Esophagus (tissue), 2 donors: Measurements from ENCODE around the gene FCRLB. TPM values are rescaled to one million over a fixed set of nuclear protein-coding genes. Genes with fewer than 3 reads are reported as not detected.
A peak's percentile ranks its signal among the peaks of the same experiment; 100 is the strongest.

Experiments
- H3K27ac ChIP-seq, 2 donors: one replicate each; pipeline ENCODE4 v1.5.1; 2013; ENCODE audit warnings: low read depth in 2 of 2, mild to moderate bottlenecking in 2 of 2, inconsistent platforms in 1 of 2, low read length in 1 of 2, moderate library complexity in 1 of 2
- H3K27me3 ChIP-seq, 2 donors: one replicate each; pipeline ENCODE4 v1.6.1; 2013; ENCODE audit warnings: low read length in 2 of 2, control low read depth in 1 of 2, mild to moderate bottlenecking in 1 of 2; ENCODE audit not compliant: insufficient read depth in 2 of 2, control insufficient read depth in 1 of 2
- H3K36me3 ChIP-seq, 2 donors: one replicate each; pipeline ENCODE4 v1.6.1; 2013; ENCODE audit warnings: low read length in 1 of 2; ENCODE audit not compliant: control insufficient read depth in 2 of 2, insufficient read depth in 2 of 2
- H3K4me1 ChIP-seq, 2 donors: one replicate each; pipeline ENCODE4 v1.6.1; 2013; ENCODE audit warnings: low read length in 1 of 2; ENCODE audit not compliant: control insufficient read depth in 2 of 2, insufficient read depth in 2 of 2
- H3K4me3 ChIP-seq, 2 donors: one replicate each; pipeline ENCODE4 v1.5.1; 2013; ENCODE audit warnings: low read length in 2 of 2, mild to moderate bottlenecking in 2 of 2, low read depth in 1 of 2, moderate library complexity in 1 of 2
- H3K9me3 ChIP-seq, 2 donors: one replicate each; pipeline ENCODE4 v1.6.1; 2013; ENCODE audit warnings: mild to moderate bottlenecking in 2 of 2, low read depth in 1 of 2, low read length in 1 of 2, moderate library complexity in 1 of 2; ENCODE audit not compliant: control insufficient read depth in 2 of 2, insufficient read depth in 1 of 2
- WGBS, 2 donors: extraction: QIAGEN DNeasy Blood & Tissue Kit; methylation state at CpG; one replicate each; pipeline ENCODE4 v1.1.7; 2013; 5-methylcytosine and 5-hydroxymethylcytosine counted together
- polyA plus RNA-seq, 2 donors: library from polyadenylated mRNA; stranded (reverse); fragments of 200-250 nt; gene quantifications; one replicate each; pipeline ENCODE4 v1.2.3, GENCODE V29; 2013
- donor health status: healthy with polysubstance abuse.
- donor health status: Bipolar disorder and iron deficiency.

The FCRLB gene
- polyA plus RNA-seq, 2 donors = 0.24 to 0.34 TPM

- Histone ChIP-seq H3K27me3 (no peaks in the 10 kb centered on the region), H3K27ac (peak overlapping the region; percentile 80 to 85), H3K4me3 (peak overlapping the region; percentile 65 to 79), H3K9me3 (no peaks in the 10 kb centered on the region), H3K36me3 (no peaks in the 10 kb centered on the region), H3K4me1 (peaks cover 3 to 8% of the 10 kb centered on the region in 2 donors)
- WGBS, 2 donors = 3 to 4% methylated on average over 38 of the region's 38 CpGs
These were observed 6.0 kb downstream of the FCRLB start for GRCh38 chr1:161727256-161727924.

- no peak overlapping the region for H3K4me3 ChIP-seq
- peaks cover 3 to 6% of the 10 kb centered on the region in 2 donors for H3K4me1 ChIP-seq
- WGBS, 2 donors = 82 to 88% methylated on average over 4 to 7 of the region's 7 CpGs
- no peaks in the 10 kb centered on the region for H3K27me3 ChIP-seq
- H3K27ac ChIP-seq = no peak overlapping the region
- no peaks in the 10 kb centered on the region for H3K36me3 ChIP-seq
- no peaks in the 10 kb centered on the region for H3K9me3 ChIP-seq
These were observed 7.3 kb downstream of the FCRLB start for GRCh38 chr1:161728376-161729226.

GRCh38 chr1:161730050-161730564 is 8.8 kb downstream of the FCRLB start:
- Histone ChIP-seq H3K9me3 (no peaks in the 10 kb centered on the region), H3K36me3 (no peaks in the 10 kb centered on the region), H3K27ac (no peak overlapping the region), H3K4me3 (no peak overlapping the region), H3K4me1 (peaks cover 3 to 4% of the 10 kb centered on the region in 2 donors), H3K27me3 (no peaks in the 10 kb centered on the region)
- 59 to 60% methylated on average over 6 of the region's 6 CpGs for WGBS, 2 donors

- WGBS, 2 donors = 78 to 82% methylated on average over 6 of the region's 6 CpGs
- no peaks in the 10 kb centered on the region for H3K27me3 ChIP-seq
- no peaks in the 10 kb centered on the region for H3K4me1 ChIP-seq
These were observed 9.9 kb downstream of the FCRLB start for GRCh38 chr1:161731241-161731640.

GRCh38 chr1:161731981-161732718 is 10.8 kb downstream of the FCRLB start:
- Histone ChIP-seq H3K9me3 (no peaks in the 10 kb centered on the region), H3K36me3 (no peaks in the 10 kb centered on the region), H3K4me1 (no peaks in the 10 kb centered on the region), H3K27me3 (no peaks in the 10 kb centered on the region), H3K27ac (no peak overlapping the region), H3K4me3 (no peak overlapping the region)
- 76 to 85% methylated on average over 5 of the region's 5 CpGs for WGBS, 2 donors

More at GRCh38 chr1:161731241-161731640, 9.9 kb downstream of the FCRLB start:
- H3K9me3 ChIP-seq = no peaks in the 10 kb centered on the region
- H3K27ac ChIP-seq = no peak overlapping the region
- H3K4me3 ChIP-seq = no peak overlapping the region
- H3K36me3 ChIP-seq = no peaks in the 10 kb centered on the region

GRCh38 chr1:161733526-161733925 is 12.2 kb downstream of the FCRLB start:
- Histone ChIP-seq H3K9me3 (no peaks in the 10 kb centered on the region), H3K36me3 (no peaks in the 10 kb centered on the region), H3K4me1 (no peaks in the 10 kb centered on the region), H3K4me3 (no peak overlapping the region), H3K27me3 (no peaks in the 10 kb centered on the region), H3K27ac (no peak overlapping the region)
- WGBS, 2 donors = 9 to 17% methylated on average over 1 of the region's 1 CpG

- WGBS, 2 donors = 87 to 92% methylated on average over 3 of the region's 3 CpGs
- H3K4me1 ChIP-seq = no peaks in the 10 kb centered on the region
- no peak overlapping the region for H3K4me3 ChIP-seq
These were observed 14.5 kb downstream of the FCRLB start for GRCh38 chr1:161735837-161736236.

GRCh38 chr1:161736335-161736969 is 15.1 kb downstream of the FCRLB start:
- Histone ChIP-seq H3K9me3 (no peaks in the 10 kb centered on the region), H3K36me3 (no peaks in the 10 kb centered on the region), H3K27me3 (no peaks in the 10 kb centered on the region), H3K4me3 (no peak overlapping the region), H3K4me1 (no peaks in the 10 kb centered on the region), H3K27ac (peak overlapping the region in 1 of 2 donors; percentile 26)
- WGBS, 2 donors = 46 to 61% methylated on average over 4 of the region's 4 CpGs

More at GRCh38 chr1:161735837-161736236, 14.5 kb downstream of the FCRLB start:
- Histone ChIP-seq H3K9me3 (no peaks in the 10 kb centered on the region), H3K27ac (no peak overlapping the region), H3K36me3 (no peaks in the 10 kb centered on the region), H3K27me3 (no peaks in the 10 kb centered on the region)

- Histone ChIP-seq H3K9me3 (no peaks in the 10 kb centered on the region), H3K4me3 (no peak overlapping the region), H3K27ac (no peak overlapping the region), H3K36me3 (no peaks in the 10 kb centered on the region), H3K4me1 (no peaks in the 10 kb centered on the region), H3K27me3 (no peaks in the 10 kb centered on the region)
- WGBS, 2 donors = 72 to 80% methylated on average over 2 of the region's 2 CpGs
These were observed 16.3 kb downstream of the FCRLB start for GRCh38 chr1:161737625-161738024.
